HG03571 (cell line): ENCODE measurements around the gene NGFR.
"Not testable (repeated sequence)": the region's sequence is repeated elsewhere in the genome, so short reads cannot be mapped to it uniquely, and the experiment has no call there.

ENCODE experiments used
- ATAC-seq: cut with Tn5 transposase; IDR thresholded peaks from one replicate; pipeline ENCODE4 v1.9.1; 2021; ENCODE audit not compliant: unreplicated experiment

The NGFR gene

DNA sequence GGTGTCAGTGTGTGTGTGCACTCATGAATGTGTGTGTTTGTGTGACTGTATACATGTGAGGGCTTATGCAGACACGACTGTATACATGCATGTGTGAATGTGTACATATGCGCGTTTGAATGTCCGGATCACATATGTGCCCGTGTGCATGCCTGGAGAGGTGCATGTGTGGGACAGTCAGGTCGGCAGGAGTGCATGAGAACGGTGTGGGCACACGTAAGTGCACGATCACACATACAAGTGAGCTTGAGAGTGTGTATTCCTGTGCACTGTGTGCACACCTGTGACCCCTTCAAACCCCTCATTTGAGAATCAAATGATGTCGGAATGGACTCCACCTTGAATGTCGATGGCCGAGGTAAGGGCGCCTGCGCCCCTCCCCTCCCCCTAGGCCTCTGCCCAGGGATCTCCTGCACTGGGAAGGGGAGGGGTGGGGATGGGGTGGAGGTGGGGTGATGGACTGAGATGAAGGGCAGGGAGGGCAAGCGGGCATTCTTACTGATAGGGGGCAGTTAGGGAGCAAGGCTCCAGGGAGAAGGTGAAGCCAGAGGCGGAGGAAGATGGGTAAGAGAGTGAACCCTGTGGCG lies 601 bp upstream of the NGFR start:
- ATAC-seq: no peak

DNA sequence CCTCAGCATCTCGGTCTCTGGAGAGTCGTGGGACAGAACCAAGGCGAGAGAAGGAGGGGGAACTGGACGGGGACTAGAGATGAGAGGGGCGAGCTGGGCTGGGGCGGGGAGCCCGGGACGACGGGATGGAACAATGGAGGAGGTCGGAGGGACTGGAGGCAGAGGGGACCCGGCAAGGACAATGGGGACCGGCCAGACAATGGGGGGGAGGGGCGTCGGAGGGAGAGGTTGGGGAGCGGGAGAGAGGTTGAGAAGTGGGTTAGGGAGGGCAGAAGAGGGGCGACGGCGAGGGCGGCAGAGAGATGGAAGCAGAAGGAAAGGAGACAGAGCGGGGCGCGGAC lies 719 bp downstream of the NGFR start:
- ATAC-seq: no peak

DNA sequence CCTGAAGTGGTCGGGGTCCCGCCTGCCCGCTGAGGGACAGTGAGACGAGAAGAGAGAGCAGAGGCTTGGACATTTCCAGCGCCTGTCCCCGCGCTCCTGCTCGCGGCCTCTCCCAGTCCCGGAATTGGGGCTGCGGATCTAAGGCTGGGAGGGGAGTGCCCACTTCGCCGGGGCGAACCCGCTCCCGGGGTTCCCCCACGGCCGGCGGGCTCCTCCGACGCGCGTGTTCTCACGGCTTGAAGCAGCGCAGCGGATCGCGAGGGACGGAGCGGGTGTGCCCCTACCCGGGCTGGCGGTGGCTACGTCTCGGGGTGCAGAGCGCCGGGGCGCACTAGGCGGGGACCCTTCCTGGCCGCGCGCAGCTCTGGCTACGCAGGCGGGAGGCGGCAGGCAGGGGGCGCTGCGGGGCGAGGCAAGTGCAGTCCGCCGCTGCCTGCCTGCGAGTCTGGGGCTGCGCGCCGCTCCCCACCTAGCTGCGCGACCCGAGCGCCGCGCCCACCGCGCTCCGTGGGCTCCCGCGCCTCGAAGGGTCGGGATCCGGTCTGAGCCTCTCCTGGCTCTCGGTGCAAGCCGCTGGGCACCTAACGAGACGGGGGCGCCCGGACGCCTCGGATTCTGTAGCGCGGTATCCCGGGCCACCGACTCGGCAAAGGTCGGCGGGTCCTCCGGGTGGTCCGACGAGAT lies 1.2 kb downstream of the NGFR start:
- no peak for ATAC-seq

DNA sequence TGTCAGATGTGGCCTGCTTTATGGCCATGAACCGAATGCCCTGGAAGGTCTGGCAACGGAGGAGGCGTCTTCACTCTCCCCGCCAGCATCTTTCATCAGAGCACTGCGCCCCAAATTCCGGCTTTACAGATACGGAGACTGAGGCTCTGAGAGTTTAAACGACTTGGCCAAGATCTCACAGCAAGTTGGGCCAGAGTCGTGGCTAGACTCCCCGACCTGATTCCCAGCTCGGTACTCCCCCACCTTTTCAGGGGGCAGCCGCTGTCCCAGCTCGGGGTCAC lies 1.7 kb downstream of the NGFR start:
- ATAC-seq: no peak

DNA sequence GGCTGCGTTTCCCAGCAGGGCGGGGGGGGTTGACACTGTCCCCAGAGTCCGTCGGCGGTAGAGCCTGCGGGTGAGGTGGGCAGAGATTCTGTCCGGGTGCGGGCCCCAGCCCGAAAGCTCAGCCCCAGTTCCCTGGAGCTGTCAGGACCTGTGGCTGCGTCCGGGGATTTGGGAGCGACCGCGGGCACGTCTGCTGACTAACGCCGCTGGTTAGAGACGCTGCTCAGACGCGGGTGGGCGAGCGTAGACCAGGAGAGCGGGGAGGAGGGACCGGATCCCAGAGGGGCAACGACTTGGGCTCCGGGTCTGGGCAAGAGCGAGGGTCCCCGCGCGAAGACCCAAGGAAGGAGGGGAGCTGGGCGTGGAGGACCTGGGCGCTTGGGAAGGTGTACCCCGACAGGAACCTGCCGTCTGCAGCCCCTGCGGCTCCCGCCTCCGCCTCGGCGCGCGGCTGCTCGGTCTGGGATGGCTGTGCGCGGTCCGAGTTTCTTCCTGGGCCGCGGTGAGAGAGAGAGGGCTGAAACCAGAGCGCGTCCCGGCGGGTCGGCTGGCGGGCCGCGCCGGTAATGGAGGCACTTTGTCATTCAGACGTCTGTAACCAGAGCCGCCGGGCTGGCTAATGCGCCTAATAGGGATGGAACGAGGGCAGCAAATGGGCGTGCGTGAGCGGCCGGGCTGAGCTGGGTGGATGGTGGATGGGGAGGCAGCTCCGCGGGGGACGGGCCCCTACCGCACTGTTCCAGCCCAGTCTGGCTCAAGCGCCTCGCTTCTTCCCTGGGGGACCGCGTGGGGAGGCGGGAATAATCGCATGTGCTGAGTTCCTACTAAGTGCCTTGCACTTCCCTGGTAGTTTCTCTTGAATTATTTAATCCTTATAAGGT lies 2.3 kb downstream of the NGFR start:
- no peak for ATAC-seq

DNA sequence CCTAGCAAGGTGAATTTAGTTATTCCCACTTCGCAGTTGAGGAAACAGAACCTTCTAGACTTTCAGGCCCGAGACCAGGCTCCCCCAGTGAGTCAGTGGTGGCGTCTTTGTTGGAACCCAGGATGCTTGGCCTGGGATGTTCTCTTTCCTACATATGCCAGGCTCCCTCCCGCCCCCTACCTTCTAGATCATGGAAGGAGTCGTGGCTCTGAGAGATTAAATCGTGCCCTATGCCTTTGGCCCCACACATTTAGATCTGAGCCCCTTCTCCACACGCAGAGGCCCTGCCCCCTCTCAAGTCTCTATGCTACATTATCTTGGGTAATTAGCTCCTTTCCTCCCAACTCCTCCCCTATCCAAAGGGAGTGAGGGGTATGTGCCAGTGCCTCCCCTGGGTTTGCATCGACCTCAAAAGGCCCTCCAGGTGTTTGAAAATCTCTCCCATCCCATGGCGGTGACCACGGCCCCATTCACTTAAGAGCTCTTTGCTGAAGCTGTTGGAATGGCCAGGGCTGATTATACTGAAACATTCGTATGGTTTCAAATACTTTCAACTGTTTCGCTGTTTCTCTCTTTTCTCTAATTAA lies 3.0 kb downstream of the NGFR start:
- no peak for ATAC-seq

DNA sequence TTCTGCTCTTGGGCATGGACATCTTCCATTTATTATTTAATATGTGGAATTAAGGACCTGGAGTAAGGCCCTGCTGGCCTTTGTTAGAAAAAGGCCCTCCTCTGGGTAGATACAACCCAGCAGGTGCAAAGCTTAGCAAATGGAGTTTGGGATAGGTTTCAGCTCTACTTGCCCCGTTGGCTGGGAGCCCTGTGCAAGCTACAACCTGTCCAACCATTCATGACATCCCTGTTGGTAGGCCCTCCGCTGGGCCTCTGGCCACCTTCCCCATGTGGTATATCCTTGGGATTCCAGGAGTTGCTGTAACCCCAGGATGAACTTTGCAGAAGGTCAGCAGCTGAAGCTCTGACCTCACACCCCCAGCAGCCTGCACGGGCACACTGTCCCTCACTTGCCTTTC lies 6.4 kb downstream of the NGFR start:
- ATAC-seq: no peak

DNA sequence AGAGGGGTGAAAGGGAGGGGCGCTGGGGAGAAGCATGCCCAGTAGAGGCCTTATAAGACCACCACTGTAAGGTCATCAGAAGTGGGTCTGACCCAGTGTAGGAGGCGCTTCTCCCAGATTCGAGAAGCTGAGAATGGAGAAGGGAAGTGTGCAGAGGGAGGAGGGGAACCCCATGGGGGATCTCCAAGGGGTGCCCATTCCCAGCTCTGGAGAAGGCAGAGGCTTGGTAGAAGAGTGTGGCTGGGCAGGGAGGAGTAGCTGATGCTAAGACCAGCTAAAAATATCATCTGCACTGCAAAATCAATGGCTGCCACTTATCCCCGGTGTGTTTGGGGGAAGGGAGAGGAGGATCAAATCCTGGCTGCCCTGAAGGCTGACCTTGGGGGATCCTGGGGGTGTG lies 7.2 kb downstream of the NGFR start:
- no peak for ATAC-seq

DNA sequence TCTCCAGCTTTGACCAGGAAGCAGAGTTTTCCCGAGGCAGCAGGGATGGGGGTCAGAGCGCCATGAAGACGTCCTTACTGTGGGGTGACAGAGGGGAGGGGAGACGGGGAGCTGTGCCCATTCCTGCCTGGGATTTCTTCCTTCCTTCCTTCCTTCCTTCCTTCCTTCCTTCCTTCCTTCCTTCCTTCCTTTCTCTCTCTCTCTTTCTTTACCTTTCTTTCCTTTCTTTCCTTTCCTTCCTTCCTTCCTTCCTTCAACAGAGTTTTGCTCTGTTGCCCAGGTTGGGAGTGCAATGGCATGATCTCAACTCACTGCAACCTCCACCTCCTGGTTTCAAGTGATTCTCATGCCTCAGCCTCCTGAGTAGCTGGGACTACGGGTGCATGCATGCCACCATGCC lies 7.6 kb downstream of the NGFR start:
- not testable (repeated sequence) for ATAC-seq

DNA sequence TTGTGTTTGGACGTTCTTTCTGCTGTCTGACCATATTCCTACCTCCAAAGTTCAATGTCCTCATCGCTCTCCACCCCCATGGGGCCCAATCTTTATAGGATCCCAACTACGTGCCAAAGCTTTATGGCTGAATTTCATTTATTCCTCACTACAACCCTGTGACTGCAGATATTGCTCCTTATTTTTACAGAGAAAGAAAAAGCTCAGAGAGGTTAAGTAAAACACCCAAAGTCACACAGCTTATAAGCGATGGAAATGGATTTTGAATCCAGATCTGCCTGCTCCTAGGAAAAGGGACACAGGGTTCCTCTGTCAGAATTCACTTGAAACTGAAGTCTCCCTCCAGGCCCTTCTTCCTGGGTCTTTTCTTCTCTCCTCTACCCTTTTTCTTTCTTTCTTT lies 9.3 kb downstream of the NGFR start:
- ATAC-seq: no peak

DNA sequence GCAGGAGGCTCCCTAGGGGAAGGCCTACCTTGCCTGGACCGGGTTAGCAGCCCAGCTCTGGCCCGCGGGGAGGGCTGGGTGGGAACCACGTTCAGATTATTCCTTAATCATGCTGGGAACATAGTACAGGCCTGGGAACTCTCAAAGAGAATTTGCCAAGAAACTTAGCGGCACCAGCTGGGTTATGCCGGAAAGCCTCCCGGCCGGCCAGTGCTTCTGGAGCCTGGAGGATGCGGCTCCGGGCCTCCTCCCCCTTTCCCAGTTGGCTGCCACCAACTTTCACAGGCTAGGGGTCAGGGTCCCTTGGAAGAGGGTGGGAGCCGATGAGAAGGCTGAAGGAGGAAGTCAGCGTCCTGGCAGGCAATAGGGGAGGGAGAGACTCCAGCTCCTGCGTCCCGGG lies 10.8 kb downstream of the NGFR start:
- no peak for ATAC-seq

DNA sequence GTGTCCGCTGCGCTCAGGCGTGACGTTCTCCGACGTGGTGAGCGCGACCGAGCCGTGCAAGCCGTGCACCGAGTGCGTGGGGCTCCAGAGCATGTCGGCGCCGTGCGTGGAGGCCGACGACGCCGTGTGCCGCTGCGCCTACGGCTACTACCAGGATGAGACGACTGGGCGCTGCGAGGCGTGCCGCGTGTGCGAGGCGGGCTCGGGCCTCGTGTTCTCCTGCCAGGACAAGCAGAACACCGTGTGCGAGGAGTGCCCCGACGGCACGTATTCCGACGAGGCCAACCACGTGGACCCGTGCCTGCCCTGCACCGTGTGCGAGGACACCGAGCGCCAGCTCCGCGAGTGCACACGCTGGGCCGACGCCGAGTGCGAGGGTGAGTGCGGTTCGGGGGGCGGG lies 11.2 kb downstream of the NGFR start:
- ATAC-seq: no peak

DNA sequence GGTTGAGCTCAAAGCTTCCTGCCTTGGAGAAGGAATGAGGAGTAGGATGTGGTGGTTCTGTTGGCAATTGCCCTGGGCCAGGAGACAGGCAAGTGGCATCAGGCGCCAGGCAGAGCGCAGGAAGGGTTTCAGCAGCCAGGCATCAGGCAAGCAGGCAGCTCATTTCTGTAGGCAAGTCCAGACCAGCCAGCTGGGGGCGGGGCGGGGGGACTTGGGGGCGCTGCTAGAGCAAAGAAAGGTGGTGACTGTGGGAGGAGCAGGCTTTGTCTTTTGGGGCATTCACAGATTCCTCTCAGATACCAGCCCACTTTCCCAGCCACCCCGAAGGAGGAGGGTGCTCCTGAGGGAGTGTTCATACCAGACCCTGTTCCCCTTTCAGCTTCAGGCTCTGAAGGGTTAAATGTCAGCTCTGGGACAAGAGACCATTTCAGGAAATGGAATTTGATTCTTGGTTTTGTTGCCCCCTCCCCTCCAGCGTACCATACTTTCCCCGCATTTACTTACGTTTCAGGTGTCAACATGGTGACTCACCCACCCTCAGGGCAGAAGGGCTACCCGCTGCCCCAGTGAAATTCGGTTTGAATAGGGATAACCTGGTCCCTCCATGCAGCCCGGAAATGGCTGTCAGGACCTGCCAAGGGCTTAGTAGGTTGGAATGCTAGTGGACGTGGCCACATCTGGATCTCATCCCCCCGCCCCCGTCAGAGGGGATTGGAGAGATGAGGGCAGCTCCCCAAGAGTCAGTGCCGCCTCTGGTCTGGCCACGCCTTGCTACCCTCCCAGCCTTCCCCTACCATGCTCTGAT lies 13.2 kb downstream of the NGFR start:
- no peak for ATAC-seq

DNA sequence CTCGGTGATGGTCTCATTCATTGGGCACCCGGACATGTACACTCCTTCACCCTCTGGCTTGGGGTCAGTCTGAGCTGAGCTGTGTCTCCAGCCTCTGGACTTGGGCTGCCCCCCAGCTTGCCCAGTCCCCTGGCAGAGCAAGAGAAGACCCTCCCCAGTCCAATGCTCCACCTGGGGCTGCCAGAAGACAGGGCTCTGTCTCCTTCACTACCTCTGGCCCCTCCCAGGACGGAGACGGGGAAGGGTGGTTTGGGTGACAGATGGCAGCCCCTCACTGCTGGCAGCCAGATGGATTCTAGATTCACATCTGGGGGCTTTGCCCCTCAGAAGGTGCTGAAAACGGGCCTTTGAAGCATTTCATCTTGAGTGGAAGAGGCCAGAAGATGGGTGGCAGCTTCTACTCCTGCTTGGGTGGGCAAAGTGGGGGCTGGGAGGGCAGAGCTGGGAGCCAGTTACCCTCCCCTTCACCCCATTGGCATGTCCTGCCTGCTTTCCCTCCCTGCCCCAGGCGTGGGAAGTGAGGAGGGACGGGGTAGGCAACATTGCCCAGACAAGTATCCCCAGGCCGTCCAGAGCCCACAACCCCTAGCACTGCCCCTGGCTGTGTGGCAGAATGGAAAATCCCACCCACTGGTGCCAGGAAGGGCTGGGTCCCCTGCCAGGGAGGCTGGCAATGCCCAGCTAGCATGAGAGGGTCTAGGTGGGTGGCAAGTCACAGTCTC lies 13.9 kb downstream of the NGFR start:
- no peak for ATAC-seq

DNA sequence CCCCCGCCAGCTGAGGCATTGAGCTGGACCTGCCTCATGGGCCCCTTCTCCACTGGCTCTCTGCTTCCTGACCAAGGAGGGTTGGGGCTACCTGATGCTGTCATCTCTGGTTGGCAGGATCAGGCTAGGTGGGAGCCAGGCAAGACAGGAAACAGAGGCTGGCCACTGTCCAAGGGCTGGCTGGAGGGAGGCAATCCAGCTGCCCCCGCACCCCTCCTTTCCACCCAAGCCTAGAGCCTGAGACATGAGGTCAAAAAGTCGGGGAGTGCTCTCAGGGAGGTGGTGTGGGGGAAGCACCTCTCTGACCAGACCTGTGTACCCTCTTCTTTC lies 14.5 kb downstream of the NGFR start:
- ATAC-seq: no peak

DNA sequence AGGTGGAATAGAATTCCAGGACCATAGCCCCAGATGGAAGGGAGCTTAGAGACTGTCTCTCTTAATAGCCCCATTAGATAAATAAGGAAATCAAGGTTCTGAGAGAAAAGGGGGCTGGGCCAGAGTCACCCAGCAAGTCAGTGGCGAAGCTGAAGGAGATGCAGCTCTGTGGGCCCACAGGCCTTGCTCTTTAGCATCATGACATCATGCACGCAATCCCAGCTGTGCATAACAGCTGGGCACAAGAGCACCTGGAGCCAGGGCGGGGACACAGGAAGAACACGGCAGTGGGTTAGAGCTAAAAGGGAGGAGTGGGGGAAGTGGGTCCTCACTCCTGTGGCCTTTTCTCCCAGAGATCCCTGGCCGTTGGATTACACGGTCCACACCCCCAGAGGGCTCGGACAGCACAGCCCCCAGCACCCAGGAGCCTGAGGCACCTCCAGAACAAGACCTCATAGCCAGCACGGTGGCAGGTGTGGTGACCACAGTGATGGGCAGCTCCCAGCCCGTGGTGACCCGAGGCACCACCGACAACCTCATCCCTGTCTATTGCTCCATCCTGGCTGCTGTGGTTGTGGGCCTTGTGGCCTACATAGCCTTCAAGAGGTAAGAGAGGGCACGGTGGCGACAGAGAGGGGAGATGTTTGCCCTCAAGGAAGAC lies 15.1 kb downstream of the NGFR start:
- ATAC-seq: no peak

DNA sequence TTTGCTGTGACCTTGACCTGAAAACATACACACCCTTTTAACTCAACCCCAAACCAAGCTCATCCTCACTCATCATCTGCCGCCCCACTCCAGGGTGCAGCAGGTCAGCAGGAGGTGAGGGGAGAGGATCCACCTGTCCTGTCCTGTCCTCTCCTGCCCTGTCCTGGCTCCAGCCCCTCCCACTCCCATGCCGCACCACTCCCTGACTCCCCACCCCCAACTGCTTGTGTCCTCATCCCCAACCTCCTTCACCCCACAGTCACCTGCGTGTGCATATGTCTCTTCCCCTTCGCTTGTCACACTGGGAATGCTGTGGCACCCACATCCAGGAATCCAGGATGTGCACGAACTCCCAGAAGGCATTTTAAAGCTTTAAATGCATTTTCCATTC lies 15.6 kb downstream of the NGFR start:
- ATAC-seq: no peak

DNA sequence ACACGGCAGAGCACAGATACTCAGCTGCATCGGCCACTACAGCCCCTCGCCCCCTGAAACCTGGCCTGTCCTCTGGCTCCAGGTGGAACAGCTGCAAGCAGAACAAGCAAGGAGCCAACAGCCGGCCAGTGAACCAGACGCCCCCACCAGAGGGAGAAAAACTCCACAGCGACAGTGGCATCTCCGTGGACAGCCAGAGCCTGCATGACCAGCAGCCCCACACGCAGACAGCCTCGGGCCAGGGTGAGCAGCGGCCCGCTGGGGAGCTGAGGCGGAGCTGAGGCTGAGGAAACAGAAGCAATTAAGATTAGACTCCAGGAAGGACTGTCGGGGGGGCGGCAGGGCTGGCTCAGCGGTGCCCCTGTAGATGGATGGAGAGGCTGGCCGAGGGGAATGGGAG lies 16.7 kb downstream of the NGFR start:
- ATAC-seq: no peak

DNA sequence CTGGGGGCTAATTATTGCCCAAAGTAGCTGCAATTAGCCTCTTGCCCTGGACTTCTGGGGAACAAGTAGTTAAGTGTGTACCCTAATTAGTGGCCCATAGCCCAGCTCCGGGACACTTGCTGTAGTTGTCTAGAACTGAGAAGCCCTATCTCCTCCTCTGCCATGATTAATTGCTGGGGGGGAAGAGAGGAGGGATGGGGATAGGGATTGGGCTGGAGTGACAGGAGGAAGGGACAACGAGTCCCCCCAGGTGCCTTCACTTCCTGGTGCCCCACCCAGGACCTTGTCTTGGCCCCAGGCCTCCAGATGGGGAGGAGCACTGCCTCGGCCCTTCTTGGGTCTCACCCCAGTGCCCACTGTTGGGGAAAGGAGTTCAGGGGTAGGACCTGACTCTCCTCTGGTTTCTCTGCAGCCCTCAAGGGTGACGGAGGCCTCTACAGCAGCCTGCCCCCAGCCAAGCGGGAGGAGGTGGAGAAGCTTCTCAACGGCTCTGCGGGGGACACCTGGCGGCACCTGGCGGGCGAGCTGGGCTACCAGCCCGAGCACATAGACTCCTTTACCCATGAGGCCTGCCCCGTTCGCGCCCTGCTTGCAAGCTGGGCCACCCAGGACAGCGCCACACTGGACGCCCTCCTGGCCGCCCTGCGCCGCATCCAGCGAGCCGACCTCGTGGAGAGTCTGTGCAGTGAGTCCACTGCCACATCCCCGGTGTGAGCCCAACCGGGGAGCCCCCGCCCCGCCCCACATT lies 17.4 kb downstream of the NGFR start:
- ATAC-seq: no peak

DNA sequence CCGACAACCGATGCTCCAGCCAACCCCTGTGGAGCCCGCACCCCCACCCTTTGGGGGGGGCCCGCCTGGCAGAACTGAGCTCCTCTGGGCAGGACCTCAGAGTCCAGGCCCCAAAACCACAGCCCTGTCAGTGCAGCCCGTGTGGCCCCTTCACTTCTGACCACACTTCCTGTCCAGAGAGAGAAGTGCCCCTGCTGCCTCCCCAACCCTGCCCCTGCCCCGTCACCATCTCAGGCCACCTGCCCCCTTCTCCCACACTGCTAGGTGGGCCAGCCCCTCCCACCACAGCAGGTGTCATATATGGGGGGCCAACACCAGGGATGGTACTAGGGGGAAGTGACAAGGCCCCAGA lies 17.9 kb downstream of the NGFR start:
- no peak for ATAC-seq
